ENCODE results near the gene EEF2.

- TF ChIP-seq EZH2 (IDR thresholded peaks at IDR 0.05; ENCODE audit: borderline replicate concordance, low read length) = no peak
- no peak for TF ChIP-seq CTCF (IDR thresholded peaks at IDR 0.05; ENCODE audit: low read length)
These were observed 49.1 kb upstream of the EEF2 start for GRCh38 chr19:4034048-4035017.
